Activated CD4-positive, alpha-beta T cell treated with anti-CD3 and anti-CD28 coated beads, Interleukin-2, amount 50 U/mL, for 1 hour (primary cell): ENCODE data around the gene MOB1A.
A peak's percentile ranks its signal among the peaks of the same experiment; 100 is the strongest.
"Not testable (repeated sequence)": the region's sequence is repeated elsewhere in the genome, so short reads cannot be mapped to it uniquely, and the experiment has no call there.

Experiments used
- DNase-seq: peaks from one replicate; pipeline ENCODE4 v3.0.0-alpha.2; 2020

The MOB1A gene

DNA sequence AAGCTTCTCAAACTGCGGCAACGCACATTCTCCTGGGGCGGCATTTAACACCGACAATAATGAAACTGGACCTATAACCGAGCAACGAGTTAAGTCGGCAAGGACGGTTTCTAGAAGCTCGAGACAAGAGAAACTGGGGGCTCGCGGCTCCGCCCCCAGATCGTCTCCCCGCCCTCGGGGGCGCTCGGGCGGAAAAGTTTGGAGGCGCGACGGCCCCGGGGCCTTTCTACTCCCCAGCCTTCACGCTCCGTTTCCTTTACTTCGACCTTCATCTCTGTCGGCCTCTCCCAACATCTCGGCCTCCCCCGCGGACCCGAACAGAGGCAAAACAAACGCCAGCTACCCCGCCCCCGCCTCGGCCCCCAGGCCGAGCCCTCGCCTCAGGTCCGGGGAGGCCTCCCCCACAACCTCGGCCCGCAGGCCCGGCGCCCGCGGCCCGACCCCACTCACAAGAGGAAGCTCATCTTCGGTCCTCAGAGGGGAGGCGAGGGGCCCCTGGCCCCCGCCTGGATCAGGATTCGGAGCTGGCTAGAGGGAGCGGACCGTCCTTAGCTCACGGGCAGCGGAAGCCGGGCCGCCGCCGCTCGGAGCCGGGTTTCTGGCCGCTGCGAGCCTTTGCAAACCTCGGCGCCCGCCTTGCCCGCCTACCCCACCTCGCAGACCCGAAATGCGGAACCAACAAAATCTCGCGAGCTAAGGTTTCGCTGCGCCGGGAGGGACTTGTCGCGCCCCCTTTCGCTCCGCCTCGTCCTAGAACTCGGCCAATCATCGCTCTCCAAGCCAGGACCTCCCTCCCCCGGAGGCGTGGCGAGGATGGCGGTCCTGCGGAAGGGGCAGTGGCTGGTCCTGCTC lies at the start of gene MOB1A:
Gene MOB1A, minus strand, starts transcription at position 669 of the 852 bp plus-strand sequence. Its CDS starts 205 bp downstream, at position 464.
- peak; percentile 97 for DNase-seq

DNA sequence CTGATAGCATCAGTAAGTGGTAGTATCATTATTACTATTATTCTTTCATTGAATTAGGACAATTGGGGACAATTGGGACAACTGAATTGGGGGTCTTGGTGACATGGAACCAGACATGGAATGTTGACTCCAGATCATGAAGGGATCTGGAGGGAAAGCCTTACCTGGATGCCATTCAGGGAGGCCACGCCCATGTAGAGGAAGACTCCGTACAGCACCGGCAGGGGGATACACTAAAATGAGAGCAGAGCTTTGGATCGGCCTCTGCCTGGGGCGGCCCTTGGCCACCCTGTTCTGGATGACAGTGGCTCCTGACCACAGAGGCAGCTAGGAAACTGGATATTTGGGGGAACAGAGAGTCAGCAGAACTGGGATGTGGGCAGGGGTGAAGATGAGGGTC lies 49.0 kb upstream of the MOB1A start:
- no peak for DNase-seq

DNA sequence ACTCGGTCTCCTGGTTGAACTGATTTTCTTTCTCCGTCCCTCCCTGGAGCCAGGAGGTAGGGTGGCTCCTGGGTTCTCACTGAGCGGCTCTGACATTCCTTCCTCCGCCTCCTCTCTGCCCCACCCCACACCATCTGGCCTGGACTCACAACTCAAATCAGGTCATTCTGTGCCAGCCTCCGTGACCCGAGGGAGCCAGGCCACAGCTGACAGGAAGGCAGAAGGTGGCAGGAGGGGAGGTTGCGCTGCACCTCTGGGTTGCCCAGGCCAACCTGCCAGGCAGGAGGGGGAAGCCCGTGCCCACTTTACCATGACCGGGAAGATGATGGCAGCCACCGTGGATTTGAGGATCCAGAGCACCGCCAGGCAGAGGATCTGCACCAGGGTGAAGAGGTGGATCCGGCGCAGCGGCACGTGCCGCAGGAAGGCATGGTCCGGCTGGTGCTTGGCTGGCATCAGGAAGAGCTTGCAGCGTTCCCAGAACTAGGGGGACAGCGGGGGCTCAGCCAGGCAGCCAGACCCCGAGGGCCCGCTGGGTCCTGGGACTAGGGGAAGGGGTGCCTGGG lies 48.1 kb upstream of the MOB1A start:
- no peak for DNase-seq

DNA sequence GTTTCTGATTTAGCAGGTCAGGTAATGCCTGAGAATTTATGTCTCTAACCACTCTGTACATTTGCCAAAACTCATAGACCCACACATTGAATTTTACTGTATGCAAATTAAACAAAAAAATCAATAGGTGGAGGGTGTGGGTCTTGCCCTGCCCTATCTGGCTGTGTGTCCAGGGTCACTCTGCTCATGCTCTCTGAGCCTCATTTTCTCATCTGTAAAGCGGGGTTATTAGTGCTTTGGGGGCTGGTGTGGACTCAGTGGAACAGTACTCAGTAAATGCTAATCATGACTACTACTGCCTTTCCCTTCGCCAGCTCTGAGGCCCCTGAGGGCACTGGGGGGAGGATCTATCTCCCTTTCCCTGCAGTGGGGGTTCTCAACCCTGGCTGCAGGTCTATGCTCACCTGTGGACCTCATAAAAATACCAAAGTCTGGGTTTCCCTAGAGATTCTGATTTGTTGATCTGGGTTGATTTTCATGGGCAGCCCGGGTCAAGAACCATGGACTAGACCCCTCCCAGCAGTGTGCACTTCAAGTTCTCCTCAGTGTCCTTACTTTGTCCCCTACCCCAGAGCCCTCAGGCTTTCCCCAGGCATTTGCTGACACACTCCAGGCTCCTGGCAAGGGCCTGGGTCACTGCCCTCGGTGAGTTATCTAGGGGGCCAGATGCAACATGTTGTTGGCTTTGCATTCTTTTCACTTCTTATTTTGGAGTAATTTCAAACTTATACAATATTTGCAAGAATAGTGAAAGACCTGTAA lies 47.2 kb upstream of the MOB1A start:
- DNase-seq: no peak

DNA sequence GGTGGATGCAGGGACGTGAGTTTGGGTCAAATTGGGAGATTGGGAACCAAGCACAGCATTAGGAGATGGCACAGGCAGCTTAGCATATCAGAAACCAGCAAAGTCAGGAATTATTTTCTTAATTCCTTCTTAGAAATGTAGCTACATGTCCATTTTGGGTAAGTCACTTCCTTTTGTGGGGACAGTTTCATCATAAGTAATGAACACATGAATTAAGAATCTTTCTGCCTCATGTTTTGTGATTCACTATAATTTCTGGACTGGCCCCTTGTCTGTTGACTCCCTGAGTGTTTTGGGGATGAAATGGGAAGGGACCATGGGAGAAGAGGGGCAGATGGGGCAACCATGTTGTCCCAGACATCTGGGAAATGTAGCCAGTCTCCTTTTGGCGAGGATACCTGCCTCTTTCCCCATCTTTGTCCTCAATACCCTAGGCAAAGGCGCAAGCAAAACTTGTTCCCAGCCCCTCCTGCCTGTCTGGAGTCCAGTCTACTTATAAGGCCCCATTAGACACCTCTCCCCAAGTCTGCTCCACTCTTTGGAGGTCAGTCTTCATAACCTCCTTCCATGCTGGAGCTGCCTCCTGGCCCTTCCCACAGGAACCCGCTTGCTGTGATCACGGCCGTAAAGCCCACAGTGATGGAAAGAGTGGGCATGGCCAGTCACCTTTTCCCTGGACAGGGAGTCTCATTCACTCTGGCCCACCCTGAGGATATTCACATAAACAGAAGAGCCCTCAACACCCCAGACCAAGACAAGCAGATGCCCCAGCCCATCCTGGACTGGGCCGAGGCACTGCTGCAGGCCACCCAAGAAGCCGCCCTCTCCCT lies 45.5 kb upstream of the MOB1A start:
- DNase-seq: no peak

DNA sequence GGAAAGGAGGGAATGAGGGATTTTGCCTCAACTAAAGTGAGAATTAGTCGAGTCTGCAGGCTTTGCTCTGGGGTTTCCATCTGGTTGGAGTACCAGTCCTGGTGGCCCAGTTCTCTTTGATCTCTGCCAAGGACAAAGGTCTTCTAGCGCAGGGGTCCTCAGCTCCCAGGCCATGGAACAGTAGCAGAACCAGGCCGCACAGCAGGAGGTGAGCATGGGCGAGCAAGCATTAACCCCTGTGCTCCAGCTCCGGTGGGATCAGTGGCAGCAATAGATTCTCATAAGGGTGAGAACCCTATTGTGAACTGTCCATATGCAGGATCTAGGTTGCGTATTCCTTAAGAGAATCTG lies 43.6 kb upstream of the MOB1A start:
- DNase-seq: no peak

DNA sequence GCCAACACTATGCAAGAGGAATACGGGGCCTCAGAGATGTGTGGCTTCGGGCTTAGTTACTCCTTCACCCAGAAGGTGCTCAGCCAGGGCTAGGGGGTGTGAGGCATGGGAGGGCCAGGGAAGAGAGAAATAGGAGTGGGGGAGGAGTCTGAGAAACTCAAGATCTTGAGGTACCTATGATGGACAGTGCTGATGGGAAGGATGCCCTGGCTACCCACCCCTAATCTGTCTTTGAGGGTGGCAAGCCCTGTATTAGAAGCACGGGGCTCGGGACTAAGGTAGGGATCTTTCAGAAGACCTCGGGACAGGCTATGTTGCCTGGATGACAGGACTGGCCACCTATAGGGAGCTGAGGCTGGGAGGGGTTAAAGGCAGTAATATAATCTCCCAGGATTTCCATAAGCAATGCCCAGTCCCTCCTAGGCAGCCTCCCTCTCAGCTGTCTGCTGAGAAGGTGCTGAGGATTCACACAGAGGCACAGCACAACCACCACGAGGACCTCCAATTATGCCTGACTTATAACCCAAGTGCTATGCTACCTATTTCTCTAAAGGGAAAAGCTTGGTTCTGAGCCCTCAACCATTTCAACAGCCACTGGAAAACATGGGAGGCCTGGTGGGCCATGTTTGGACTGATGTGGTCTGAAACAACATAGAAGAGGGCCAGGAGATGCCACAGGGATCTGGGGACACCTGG lies 43.1 kb upstream of the MOB1A start:
- DNase-seq: no peak

DNA sequence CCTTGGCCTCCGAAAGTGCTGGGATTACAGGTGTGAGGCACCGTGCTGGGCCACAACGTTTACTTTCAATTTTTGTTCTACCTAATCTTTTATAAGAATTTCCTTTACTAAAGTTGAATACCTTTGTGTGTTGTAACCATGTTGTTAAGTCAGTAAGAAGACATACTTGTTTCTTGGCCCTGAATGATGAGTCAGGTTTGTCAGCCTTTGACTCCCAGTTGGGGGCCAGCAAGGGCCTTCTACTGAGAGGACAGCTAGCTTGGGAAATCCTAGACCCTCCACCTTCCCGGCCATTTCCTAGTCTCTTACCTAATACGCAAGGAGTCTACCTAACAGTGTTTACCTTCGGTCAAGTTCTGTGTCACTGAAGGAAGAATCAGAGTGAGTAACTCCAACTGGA lies 42.4 kb upstream of the MOB1A start:
- no peak for DNase-seq

DNA sequence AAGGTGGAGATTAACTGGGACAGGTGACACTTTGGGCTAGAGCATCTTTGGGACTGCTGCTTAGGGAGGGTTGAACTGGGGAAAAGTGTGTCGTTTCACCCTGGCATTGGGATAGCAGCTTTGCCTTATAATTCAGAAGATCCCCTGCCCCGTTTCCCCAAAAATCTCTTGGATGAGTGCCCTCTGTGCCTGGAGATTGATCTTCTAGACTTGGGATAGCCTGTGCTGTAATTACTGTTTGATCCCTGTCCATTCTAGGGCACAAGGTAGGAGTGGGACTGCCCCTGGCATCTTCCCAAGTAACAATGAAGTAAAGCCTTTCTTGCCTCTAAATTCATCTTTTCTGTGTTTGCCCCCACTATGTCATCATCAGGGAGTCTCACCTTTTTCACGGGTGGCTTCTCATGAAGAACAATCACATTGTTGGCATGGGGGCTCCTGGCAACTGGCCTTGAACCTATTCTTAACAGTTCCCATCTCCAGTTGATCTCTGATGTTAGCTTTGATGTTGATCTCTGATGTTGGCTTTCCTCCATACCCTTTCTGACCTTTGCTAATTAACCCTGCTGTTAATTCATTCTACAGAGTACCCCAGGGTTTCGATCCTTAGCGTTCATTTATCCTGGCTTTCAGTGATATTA lies 41.3 kb upstream of the MOB1A start:
- no peak for DNase-seq

DNA sequence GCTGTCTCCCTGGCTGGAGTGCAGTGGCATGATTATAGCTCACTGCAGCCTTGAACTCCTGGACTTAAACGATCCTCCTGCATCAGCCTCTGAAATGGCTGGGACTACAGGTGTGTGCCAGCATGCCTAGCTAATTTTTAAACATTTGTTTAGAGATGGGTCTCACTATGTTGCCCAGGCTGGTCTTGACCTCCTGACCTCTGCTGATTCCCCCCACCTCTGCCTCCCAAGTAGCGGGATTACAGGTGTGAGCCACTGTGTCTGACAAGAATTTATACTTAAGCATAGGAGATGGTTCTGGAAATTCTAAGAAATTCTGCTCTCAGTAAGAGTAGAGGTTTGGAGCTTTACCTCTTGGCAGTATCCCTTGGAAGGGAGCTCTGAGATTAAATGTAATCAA lies 38.0 kb upstream of the MOB1A start:
- no peak for DNase-seq

DNA sequence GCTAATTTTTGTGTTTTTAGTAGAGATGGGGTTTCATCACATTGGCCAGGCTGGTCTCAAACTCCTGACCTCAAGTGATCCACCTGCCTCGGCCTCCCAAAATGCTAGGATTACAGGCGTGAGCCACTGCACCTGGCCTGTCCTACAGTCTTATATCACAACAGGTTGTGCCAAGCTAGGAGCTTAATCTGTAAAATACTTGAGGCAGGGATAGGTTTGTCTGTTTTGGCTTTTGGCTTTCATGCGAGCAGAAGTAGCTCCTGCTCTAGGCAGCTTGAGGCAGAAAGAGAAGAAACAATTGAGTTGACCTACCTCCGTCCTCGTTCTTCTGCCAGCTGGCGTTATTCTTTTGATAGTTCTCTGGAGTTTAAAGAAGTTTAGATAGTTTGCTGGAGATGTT lies 37.1 kb upstream of the MOB1A start:
- DNase-seq: not testable (repeated sequence)

DNA sequence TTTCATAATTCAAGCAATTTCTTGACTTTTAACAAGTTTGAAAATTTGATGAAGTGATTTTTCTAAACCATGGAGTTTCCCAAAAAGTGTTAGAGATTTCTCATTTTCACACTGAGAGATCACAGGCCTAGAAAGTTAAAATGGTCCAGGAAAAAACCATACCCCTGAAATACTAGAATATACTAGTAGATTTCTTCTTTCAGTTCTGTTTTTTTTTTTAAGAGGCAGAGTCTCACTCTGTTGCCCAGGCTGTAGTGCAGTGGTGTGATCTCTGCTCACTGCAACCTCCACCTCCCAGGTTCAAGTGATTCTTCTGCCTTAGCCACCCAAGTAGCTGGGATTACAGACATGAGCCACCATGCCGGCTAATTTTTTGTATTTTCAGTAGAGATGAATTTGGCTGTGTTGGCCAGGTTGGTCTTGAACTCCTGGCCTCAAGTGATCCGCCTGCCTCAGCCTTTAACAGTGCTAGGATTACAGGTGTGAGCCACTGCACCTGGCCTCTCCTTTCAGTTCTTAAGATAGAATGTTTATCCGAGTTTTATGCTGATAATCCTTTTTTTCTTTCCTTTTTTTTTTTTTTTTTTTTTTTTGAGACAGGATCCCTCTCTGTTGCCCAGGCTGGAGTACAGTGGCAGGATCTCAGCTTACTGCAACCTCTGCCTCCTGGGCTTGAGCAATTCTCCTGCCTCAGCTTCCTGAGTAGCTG lies 34.2 kb upstream of the MOB1A start:
- DNase-seq: no peak

DNA sequence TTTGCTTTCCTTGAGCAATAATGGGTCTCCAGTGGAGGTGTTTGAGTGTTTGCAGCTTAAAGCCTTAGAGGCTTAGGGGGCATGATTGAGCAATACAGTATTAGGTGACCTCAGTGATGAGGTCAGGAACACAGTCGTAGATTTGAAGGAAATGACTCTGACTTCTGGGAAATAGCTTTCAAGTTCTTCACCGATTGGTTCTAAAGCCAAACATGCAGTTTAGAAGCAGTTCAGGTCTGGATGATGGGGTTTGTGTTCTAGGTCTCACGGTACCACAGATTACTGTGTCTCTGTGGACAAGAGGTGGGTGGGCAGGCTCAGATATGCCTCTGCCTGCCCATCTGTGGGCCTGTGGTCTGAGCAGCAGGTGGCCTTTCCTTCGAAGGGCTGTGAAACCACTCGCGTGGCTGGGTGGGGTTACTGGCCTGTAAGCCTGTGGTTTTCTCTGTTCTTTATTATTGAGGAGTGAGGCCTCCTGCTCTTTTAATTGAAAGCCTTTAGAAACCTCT lies 27.6 kb upstream of the MOB1A start:
- DNase-seq: no peak

DNA sequence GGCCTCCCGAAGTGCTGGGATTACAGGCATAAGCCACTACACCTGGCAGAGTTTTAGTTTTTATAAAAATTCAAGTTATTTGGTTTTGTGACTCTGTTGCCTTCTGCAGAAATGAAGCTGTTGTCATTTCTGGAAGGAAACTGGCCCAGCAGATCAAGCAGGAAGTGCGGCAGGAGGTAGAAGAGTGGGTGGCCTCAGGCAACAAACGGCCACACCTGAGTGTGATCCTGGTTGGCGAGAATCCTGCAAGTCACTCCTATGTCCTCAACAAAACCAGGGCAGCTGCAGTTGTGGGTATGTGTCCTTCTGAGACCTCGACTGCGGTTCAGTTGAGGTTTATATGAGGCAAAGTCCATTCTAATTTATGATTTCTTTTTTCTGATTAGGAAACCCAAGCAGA lies 26.9 kb upstream of the MOB1A start:
- no peak for DNase-seq

DNA sequence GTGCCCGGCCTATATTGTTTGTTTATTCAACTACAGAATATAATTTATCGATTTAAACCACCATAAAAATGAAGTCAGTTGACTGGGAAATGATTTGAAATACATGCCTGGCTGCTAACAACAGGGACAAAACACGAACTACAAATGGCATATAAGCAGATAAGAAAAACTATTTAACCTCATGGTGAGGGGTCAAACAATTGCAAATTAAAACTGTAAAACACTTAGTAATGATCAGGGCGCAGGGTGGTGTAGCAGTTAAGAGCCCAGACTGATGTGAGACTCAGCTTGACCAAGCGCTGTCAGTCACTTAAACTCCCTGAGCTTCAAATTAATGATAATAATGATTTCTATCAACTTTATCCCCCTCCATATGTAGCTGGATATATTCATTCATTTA lies 26.4 kb upstream of the MOB1A start:
- no peak for DNase-seq

DNA sequence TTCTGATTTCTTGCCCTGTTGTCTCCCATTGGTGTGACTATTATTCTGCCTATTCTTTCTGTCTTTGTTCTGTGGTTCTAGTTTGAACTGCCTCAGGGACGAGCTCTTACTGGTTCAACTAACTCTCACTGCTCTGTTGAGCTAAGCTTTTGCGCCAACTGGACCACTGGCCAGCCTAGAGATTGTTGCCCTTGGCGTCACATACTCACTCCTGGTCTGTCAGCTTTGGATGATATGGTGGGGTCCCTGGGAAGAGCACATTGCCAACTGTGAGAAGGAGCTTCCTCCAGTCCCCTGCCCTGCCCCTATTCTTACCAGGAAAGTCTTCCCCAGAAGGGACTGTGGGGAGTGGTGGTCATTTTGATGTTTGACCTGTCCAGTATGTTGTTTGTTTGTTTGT lies 25.8 kb upstream of the MOB1A start:
- DNase-seq: no peak

DNA sequence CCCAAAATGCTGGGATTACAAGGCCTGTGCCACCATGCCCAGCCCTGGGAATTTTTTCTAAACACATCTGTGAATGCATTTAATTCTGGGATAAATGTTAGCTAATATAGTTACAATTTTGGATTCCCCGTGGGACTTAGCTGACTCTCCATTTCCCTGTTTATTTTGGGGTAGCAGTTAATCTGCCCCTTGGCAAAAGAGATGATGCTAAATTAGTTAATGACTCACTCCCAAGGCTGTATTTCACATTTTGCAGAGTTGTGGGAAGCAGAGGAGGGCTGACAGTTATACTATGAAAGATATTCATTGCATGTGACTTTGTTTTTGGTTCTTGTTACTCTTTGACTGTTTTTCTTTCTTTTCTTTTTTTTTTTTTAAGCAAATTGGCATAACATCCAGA lies 22.9 kb upstream of the MOB1A start:
- DNase-seq: no peak

DNA sequence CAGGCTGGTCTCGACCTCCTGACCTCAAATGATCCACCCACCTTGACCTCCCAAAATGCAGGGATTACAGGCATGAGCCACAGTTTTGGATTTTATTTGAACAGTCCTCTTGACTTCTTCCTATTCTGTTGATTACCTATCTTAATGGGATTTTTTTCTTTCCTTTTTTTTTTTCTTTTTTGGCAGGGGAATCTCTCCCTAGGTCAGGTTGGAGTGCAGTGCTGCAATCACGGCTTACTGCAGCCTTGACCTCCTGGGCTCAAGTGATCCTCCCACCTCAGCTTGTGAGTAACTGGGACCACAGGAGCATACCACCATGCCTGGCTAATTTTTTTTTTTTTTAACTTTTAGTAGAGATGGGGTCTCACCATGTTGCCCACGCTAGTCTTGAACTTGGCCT lies 22.5 kb upstream of the MOB1A start:
- DNase-seq: no peak

DNA sequence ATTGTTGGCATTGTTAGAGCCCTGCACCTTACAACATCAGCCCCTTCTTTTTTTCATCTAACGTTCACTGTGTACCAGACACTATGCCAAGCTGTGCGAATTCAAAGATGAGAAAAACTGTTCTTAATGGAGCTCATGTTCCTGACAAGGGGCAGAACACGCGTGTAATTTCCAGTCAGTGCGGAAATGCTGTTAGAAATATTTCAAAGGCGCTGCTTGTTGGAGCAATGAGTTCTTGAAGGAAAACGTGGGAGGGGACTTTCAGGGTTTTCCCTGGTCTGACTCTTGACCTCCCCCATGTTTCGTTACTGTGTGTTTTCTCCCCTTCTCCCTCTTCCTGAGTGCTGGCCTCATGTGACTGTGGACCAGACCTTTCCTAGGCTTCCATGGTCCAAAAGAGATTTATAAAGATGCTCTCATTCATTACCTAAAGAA lies 21.2 kb upstream of the MOB1A start:
- no peak for DNase-seq

DNA sequence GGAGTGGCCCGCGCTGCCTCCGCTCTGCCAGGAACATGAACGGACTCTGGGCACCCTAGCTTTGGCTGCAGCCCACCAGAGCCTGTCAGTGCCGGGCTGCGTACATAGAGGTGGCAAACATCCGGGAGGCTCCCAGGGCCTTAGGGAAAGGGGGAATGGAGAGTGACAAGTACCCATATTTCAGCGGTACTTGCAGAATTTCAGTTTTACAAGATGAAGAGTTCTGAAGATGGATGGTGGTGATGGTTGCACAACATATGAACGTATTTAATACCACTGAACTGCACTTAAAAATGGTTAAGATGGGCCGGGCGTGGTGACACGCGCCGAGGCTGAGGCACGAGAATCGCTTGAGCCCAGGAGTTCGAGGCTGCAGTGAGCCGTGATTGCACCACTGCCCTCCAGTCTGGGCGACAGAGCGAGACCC lies 20.6 kb upstream of the MOB1A start:
- no peak for DNase-seq
